GM19397 (cell line): ENCODE data around the gene MORC4.
"Not testable (repeated sequence)": the region's sequence is repeated elsewhere in the genome, so short reads cannot be mapped to it uniquely, and the experiment has no call there.

Experiments used
- ATAC-seq: cut with Tn5 transposase; IDR thresholded peaks from one replicate; pipeline ENCODE4 v1.9.1; 2021; ENCODE audit warnings: mild to moderate bottlenecking, moderate library complexity; ENCODE audit not compliant: unreplicated experiment

The MORC4 gene

DNA sequence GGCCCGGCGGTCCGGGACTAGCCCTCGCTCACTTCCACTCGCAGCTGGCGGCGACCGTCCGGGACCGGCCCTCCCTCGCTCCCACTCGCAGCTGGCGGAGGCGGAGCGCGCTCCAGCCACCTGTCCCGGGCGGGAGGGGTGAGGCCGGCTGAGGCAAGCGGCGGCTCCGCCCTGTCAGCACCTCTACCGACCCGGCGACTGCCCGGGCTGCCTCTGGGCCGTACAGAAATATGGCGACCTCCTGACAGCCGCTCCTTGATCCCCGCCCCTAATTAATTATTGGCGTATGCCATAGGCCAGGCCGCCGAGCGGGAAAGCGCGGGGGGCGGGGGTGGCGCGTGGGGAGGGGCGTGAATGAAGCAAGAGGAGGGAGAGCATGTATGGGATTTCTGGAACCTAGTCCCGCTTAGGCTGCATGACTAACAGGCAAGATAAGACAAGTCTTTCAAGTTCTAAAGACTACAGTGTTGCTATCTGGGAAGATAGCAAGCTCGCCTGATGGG is at the start of gene MORC4:
Gene MORC4 (minus strand): TSS at position 200 of the 503 bp plus-strand sequence. CDS start 243 bp downstream, outside the sequence.
- peak; percentile 85 for ATAC-seq

- ATAC-seq = no peak
These were observed 47.6 kb upstream of the MORC4 start for GRCh38 chrX:107047622-107048021.

DNA sequence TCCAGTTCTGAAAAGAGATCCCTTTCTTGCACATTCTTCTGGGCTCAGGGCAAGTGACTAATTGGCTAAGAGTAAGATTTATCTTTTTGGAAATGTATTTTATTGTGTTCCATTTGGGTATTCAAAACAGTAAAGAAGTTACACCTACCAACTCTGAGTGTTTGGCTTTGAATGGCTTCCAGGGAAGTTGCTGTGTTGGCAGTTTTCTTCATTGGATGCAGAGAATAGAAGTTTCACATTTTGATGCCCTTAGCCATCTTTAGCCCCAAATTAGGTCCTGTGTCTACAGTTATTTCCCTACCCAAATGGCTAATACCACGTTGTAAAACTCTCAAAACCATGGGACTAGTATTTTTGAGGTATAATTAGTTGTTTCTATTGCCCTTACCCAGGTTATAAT is 29.7 kb upstream of the MORC4 start:
- ATAC-seq = no peak

DNA sequence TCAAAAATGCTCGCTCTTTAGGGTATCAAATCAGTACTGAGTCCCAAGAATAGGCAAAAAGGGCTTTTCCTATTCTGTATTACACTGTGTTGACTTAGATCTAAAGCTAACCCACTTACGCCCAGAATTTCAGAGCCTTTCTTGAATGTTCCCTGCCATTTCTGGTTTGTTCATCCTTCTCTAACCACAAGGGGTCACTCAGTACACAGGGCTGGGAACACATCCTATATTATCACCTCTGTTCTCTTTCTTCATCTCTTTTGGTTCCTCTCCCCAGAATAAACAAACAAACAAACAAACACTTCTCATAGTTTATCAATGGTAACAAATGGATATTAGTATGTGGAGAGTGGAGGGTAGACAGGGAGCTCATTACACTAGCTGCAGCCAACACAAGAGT is 25.5 kb upstream of the MORC4 start:
- no peak for ATAC-seq

DNA sequence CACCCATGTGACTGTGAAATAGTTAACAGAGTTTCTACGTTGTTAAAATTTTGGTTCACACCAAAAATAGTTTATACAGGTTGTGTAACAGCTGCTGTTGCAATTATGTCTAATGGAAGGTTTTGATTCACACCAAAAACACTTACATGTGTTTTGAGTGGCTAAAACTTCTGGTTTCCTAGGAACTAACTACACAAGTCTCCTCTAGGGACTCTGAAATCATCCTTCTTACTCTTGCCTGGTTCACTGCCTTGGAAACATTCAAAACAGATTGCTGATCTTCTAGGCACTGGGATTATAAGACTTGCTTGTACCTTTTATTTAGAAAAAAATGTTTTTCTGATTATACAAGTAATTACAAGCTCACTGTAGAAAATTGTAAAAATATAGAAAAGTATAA is 14.9 kb upstream of the MORC4 start:
- no peak for ATAC-seq

DNA sequence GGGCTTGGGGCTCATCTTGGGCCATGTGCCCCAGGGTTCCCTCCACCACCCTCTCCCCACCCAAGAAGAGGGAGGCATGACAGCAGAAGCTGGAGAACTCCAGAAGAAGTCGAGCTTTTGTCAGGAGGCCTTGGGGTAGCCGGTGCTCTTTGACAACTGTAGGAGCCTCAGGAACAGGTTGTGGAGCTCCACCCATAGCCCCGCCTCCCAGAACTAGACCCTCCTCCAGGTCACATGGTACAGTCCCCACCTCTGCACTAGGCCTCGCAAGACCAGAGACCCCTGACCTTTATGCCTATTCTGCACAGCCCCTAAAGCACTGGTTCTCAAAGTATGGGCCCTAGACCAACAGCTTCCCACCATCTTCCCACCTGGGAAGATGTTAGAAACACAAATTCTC is 8.0 kb upstream of the MORC4 start:
- no peak for ATAC-seq

GRCh38 chrX:106999002-106999975 is 723 bp downstream of the MORC4 start:
- ATAC-seq = peak; percentile 27

DNA sequence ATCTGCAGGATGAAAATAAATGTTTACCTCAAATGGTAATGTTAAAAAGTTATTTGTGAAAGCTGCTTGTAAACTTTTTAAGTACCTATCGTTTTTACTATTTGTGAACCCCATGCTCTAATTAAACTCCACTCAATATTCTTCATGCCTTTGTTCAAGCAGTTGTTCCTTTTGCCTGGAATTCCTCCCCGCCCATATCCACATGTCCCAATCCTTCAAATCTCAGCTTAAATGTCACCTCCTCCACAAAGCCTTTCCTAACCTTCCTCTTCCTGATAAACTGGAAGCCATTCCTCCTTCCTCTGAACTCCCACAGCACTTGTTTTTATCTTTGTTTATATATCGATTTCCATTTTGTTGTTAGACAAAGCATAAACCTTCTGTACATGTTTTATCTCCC is 2.4 kb downstream of the MORC4 start:
- no peak for ATAC-seq

DNA sequence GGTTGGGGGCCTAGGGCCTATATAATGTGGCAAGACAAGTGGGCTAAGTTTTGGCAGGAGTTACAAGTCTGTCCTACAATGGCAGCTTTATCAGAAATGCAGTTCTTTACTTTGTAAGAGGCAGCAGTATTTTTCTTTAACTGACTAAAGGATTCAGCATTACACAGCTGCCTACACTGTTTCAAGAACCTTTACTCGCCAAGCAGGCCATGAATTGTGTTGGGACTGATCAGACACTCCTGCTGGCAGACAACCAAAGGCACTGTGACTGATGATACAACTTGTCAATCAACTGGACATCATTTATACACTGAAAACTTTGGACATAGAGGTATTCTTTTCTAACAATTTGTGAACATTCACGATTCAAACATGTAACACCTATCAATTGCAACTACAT is 4.3 kb downstream of the MORC4 start:
- no peak for ATAC-seq

DNA sequence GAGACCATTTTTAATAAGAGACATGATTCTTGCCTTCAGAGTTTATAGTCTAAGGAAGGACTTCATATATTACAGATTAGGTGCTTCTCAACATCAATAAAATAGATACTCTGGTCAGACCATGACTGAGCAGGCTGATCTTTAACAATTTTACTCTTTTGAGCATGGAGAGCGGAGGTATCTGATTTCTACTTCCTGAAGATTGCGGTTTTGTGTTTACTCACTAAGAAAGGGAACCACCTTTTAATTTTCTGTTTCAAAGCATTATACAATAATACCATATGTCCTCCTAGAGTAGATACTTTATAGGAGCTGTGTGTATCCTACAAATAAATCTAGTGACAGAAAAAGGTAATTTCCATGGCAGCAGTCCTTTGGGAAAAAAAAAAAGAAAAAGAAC is 12.5 kb downstream of the MORC4 start:
- no peak for ATAC-seq

DNA sequence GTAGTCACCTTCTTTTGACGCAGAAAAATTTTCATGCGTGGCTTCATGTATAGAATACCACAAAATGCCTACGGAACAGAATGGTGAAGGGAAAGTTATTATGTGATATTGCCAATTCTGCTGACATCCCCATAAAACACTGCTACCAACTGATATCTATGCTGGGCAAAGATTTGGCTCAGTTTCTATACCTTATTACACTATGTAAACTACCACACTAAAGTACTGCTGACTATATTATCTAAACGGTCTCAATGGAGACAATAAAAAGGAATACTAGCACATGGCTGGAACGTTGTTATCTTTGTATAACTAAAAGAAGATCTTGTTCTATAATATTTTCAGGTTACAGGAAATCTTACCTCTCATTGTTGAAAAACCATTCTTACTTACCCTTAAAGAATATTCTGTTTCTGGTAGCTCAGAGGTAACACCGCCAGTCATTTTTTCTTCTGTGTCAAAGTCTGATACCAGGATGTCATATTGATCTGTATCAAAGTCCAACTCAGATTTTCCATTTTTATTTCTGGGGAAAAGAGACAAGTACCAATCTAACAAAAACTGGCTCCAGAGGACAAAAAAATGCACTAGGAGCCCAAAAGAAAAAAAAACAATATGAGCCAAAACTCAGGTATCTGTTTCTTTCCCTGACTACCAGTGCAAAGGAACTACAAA is 18.9 kb downstream of the MORC4 start:
- ATAC-seq = no peak

DNA sequence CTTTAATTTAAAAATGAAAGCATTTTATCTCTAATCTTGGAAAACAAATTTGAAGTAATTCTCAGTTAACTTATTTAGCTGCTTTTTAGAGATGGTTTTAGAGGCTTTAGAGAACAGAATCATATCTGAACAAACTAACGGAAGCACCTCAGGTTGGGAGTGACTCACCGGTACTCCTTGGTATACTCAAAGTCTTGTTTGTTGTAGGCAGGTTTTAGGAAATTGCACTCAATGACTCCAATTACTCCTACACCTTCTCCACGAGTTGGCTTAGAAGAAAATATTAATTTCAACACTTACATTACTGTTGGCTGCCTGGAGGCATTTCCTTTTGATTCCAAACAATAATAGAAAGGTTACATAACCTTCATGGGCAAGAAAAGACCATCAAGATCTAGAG is 23.6 kb downstream of the MORC4 start:
- ATAC-seq = no peak

GRCh38 chrX:106973433-106974149 is 26.4 kb downstream of the MORC4 start:
- no peak for ATAC-seq

GRCh38 chrX:106972896-106973295 is 27.1 kb downstream of the MORC4 start:
- ATAC-seq = no peak

DNA sequence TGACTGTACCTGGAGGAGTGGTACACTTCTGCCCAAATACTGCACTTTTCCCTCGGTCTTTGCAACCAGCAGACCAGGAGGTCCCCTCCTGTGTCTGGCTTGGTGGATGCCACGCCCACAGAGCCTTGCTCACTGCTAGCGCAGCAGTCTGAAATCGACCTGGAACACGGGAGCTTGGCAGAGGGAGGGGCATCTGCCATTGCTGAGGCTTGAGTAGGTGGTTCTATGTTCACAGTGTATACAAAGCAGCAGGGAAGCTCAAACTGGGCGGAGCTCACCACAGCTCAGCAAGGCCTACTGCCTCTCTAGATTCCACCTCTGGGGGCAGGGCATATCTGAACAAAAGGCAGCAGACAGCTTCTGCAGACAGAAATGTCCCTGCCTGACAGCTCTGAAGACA is 33.5 kb downstream of the MORC4 start:
- not testable (repeated sequence) for ATAC-seq

GRCh38 chrX:106964290-106964689 is 35.7 kb downstream of the MORC4 start:
- ATAC-seq = no peak

DNA sequence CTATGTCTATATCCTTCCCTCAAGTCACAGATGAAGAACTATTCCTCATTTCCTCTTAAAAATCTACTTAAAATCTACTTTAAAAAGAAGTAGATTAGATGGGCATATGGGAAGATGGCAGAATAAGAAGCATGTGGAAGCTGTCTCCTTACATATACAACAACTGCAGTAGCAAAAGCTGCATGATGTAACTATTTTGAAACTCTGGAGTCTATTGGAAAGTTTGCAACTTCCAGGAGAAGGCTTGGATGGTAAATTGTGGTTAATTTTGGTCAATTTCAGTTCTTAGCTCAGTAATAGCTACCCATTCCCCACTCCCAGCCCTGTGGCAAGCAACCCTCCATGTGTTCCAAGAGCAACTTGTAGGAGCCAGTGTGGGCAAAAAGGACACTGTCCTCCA is 36.9 kb downstream of the MORC4 start:
- no peak for ATAC-seq

DNA sequence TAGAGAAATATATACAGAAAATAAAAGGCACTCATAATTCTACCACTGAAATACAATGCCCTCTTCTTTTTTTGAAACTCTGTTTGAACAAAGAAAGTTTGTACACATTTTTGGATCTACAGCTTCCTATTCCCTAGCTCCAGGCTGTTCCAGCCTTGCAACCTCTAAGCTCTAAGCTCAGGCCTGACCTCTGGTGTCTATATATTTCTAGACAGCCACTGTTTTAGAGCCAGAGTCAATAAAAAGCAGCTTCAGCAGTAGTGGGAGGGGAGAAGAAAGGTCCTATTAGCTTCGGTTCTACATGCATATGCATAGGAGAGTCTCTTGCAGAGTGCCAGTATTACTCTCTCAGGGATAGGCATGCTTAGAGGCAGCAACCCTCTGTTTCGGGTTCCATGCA is 40.1 kb downstream of the MORC4 start:
- ATAC-seq = no peak

- no peak for ATAC-seq
These were observed 42.2 kb downstream of the MORC4 start for GRCh38 chrX:106957856-106958255.

DNA sequence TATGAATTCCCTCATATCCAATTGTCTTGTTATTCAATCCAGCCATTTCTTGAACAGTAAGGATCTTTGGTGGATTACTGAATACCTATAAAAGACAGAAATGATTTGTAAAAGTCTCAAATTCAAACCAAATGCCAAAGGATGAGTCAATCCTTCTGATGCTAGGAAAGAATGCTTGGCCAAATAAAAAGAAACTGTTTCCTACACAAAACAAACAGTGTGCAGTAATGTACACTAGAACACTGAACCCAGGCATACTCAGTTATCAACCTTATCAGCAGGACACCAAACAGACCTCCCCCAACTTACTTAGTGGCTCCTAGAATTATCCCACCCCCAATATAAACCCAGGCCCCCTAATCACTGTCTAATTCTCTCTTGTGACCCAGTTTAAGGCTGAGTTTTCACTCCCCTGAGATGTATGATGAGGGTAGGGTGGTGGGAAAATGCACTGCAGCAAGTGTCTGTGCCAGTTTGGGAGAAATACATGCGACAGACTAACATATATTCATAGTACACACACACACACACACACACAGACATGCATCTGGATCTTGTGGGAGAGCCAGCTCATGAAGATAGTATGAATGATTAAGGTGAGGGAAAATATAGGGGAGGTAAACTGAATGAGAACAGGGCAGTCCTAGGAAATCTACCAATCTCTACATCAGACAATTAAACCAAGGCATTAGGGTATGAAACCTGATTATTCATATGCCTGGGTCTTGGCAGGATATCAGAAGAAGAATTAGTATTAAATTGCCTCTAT is 44.8 kb downstream of the MORC4 start:
- no peak for ATAC-seq

DNA sequence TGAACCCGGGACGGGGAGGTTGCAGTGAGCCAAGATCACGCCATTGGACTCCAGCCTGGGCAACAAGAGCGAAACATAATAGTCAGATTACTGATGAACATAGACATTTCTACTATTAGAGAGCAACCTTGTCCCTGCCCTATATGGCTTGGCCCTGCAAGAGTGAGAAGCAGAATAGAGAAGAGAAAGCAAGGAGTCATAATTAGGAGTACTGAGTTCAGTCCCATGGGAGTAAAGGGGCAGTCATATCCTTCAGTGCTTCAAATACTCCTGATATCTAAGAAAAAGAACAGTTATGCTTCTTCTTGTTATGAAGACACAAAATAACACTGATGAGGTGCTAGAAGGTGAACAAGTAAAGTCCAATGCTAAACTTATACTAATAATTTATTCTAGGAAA is 46.0 kb downstream of the MORC4 start:
- ATAC-seq = no peak
